CD4-positive, alpha-beta T cell treated with Interleukin-17A for 1 hour (primary cell): ENCODE data around the gene HNRNPAB.
"Not testable (repeated sequence)": the region's sequence is repeated elsewhere in the genome, so short reads cannot be mapped to it uniquely, and the experiment has no call there.

Experiments used
- DNase-seq: peaks from one replicate; pipeline ENCODE4 v3.0.0-alpha.2; 2020

HNRNPAB gene

DNA sequence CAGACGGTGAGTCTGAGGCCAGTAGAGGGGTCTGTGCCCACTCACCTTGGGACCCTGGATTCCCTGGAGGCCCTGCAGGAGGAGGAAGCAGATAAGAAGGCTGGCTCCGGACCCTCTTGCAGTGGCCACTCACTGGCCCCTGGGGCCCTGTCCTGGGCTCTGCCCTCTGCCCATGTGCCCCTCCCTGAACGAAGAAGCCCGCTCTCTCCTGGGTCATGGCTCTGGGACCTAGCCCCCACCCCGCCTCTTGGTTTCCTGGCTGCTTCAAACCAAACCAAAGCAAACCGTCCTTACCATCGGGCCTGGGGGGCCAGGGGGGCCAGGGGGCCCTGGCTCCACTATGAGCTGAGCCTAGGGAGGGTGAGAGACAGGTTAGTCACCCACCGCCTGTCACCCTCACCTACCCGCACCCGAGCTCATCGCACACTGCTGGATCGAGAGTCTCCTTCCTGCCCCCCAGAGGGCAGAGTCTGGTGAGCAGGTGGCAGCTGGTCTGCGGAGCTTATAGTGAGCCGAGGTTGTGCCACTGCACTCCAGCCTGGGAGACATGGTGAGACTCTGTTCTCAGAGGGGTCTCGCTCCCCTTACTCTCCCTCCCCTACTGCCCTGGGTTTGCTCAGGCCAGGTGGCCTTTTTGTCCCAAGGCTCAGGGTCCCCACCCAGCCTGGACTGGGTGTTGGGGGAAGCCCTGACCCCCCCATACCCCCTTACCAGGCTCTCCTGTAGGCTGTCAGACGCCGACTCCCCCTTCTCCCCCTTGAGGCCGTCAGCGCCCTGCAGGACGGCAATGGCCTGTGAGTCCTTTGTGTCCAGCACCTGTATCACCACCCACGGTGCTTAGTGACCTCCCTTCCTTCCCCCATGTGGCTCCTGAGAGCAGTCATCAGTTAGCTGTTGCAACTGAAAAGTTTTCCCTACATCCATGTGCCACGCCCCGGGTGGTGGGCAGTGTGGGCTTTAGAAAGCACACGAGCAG is 43.4 kb downstream of the HNRNPAB start:
- DNase-seq = no peak

DNA sequence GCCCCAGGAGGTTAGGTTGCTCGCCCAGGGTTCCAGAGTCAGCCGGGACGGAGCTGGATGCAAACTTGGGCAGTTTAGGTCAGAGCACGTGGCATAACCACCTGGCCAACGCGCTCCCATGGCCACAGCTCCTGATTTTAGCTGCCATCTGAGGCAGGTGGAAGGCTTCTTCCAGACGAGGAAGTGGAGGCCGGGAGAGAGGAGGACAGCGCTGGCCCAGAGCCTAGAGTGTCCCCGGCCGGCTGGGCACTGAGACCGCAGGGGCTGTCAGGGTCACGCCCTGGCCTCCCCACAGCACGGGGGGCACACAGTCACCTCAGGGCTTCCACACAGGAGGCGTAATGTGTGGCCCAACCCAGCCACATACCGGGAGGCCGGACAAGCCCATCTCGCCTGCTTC is 44.4 kb downstream of the HNRNPAB start:
- DNase-seq = no peak

DNA sequence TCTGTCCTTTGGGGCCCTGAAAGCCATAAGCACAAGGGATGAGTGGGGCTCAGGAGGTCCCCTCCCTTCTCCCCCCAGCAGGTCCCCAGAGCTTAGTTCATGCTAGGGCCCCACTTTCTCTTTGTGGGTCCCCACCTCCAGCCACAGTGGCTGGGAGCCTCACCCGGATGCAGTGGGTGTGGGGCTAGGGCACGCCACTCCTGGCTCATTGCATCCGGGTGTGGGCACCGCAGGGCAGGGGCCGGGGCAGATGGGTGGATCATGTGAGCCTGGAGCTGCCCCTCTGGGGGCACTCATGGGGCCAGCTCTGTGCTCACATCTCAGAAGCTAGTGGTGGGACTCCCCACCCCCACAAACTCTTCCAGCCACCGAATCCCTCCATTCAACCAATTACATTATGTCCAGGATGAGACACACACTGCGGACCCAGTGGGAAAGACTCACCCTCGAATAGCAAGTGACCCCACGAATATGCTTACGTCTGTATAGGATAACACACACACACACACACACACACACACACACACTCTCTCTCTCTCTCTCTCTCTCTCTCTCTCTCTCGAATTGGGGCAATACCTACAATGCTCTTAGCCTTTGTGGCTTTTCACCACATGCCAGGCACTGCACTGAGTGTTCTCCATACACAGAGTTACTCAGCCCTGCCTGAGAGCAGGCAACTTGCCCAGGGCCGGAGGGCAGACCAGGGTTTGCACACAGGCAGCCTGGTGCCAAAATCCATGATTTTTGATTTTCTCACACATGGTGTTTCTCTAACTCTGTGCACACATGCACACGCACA is 45.1 kb downstream of the HNRNPAB start:
- DNase-seq = peak; percentile 66

DNA sequence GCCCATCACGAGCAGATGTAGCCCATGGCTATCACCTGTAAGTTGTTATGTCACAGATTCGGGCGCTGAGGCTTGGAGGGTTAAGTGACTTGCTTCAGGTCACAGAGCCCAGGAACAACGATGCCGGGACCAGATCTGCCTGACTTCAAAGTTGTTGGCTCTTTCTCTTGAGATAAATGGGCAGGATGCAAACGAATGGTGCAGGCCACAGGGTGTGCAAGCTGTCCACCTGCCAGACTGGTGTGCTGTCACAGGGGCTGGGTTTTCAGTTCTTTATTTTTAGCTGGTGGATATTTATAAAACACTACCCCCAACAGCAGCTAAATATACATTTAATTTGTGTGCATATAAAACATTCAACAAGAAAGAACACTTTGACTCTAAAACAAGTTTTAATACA is 45.9 kb downstream of the HNRNPAB start:
- no peak for DNase-seq

DNA sequence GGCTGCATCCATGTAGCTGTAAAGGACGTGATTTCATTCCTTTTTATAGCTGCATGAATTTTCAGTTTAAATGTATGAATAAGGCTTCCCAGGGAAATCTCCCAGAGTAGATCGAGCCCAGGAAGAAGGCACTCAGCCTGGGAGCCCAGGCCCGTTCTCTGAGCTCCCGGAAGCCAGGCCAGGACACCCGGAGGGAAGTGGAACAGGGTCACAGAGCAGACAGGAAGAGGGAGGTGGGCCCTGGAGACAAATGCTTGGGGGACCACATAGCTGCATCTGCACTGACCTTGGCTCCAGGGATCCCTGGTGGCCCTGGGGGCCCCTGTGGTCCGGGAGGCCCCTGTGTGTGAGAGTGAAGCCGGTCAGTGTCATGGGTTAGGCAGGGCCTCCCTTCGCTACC is 47.9 kb downstream of the HNRNPAB start:
- DNase-seq = no peak

DNA sequence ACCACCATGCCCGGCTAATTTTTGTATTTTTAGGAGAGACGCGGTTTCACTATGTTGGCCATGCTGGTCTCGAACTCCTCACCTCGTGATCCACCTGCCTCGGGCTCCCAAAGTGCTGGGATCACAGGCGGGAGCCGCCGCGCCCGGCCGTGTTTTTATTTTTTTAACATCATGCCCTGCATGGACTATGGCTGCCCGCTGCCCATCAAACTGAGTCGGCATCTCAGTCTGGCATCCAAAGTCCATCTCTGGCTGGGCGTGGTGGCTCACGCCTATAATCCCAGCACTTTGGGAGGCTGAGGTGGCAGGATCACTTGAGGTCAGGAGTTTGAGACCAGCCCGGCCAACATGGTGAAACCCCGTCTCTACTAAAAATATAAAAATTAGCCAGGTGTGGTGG is 49.3 kb downstream of the HNRNPAB start:
- DNase-seq = not testable (repeated sequence)

DNA sequence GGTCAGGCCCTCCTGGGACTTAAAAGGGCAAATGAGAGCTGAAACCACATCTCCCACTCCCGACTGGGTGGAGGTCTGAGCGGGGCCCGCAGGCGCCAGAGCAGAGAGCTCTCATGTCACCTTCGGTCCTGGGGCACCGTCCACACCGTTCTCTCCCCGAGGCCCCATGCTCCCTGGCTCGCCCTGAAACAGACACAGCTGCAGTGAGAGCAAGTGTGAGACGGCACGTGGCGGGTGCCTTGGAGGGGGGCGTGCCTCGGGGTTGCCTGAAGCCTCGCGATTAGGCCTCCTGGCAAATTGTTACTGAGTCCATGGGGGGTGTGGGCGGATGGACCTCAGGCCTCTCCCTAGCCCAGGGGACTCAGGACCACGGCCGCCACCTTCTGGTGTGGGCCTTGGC is 52.4 kb downstream of the HNRNPAB start:
- no peak for DNase-seq

DNA sequence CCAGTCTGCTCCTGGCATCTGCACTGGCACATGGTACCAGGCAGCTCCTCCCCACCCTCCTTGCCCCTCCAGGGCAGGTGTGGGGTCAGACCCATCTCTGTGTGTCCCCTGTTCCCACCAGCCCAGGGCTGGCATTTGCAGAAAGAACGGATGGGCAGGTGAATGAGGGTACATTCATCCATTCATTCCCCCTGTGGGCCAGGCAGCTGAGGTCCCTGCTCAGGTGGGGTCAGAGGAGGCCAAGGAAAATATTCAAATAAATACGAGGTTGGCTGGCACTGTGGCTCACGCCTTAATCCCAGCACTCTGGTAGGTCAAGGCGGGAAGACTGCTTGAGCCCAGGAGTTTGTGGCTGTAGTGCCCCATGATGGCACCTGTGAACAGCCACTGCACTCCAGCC is 53.3 kb downstream of the HNRNPAB start:
- no peak for DNase-seq

DNA sequence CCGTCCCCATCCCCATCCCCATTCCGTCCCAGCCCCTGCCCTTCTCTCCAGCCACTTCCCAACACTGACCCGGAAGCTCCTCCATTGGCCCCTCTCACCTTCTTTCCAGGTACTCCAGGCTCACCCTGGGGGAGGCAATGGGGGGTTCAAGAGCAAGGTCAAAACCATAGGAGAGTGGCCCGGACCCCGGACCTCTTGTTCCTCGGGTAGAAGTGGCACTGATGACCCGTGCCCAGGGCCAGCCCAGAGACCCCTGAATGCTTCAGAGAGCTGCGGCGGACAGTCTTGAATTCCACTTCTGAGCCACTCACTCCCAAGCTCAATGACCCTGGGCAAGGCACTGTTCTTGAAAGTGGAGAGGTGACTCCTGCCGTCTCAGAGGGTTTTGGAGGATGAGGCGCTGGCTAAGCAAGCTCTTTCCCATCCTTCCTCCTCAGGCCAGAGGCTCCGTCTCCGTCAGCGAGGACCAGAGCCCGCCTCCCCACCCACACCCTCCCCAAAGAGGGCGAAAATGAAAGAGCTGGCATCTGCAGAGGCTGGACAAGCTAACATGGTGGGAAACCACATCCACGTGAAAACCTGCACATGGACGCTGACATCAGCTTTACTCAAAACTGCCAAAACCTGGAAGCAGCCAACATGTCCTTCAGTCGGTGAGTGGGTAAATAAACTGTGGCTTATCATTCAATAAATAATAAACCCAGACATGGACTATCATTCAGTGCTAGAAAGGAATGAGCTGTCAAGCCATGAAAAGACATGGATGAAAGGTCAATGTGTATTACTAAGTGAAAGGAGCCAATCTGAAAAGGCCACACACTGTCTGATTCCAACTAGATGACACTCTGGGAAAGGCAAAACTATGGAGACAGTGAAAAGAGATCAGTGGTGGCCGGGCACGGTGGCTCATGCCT is 55.5 kb downstream of the HNRNPAB start:
- no peak for DNase-seq
